H1 (cell line): ENCODE results near the gene SOHLH1. TPM values are rescaled to one million over a fixed set of nuclear protein-coding genes. Genes with fewer than 3 reads are reported as not detected.

Source experiments
- RXRA ChIP-seq: IDR thresholded peaks from 2 replicates; pipeline ENCODE4 v1.6.1; 2011; ENCODE audit warnings: low read depth, mild to moderate bottlenecking, low read length, moderate library complexity; ENCODE audit not compliant: insufficient read depth
- SIN3A ChIP-seq, 2 experiments: IDR thresholded peaks in 1 of 2; conservative IDR thresholded peaks in 1 of 2; 2 replicates each; pipeline ENCODE4 v1.6.1; 2011 to 2012; ENCODE audit warnings: low read length in 2 of 2, improper control_type of control experiment in 1 of 2, low read depth in 1 of 2, mild to moderate bottlenecking in 1 of 2
- SP4 ChIP-seq: IDR thresholded peaks from 2 replicates; pipeline ENCODE4 v1.6.1; 2012; ENCODE audit warnings: low read length, inconsistent platforms
- TCF12 ChIP-seq: IDR thresholded peaks from 2 replicates; pipeline ENCODE4 v1.6.1; 2011; ENCODE audit warnings: low read depth, mild to moderate bottlenecking, low read length
- polyA plus RNA-seq, 7 experiments: library from polyadenylated mRNA; depleted of rRNA in 3 of 7; stranded (reverse) in 5 of 7; unstranded in 2 of 7; fragments of >200 nt in 5 of 7; fragments of 200-250 nt in 2 of 7; gene quantifications; 1 replicate in 5 of 7; 2 replicates in 1 of 7; 4 replicates in 1 of 7; pipeline versions ENCODE4 v1.2.1 to v1.2.3, GENCODE V29; 2011 to 2013; ENCODE audit warnings: missing spikeins in 2 of 7, mixed read lengths in 2 of 7
- total RNA-seq: library from RNA; stranded (reverse); fragmentation: NEBNext Ultra II Directional; extraction: Animal tissue kit (Norgen Biotek cat#: 25700); gene quantifications from 2 replicates; pipeline ENCODE4 v1.2.1, GENCODE V29; 2021
- TF ChIP-seq, protein P1 (sequence below): IDR thresholded peaks from 2 replicates; pipeline ENCODE4 v1.6.1; 2011; ENCODE audit warnings: low read depth, mild to moderate bottlenecking, low read length; ENCODE audit not compliant: insufficient read depth
- TF ChIP-seq, protein P2 (sequence below): IDR thresholded peaks from 2 replicates; pipeline ENCODE4 v1.6.1; 2012; ENCODE audit warnings: inconsistent platforms

The SOHLH1 gene
- total and polyA plus RNA-seq, 2 of the 8 experiments (the other 6 are each of a cell fraction or from before 2014, with no cell fraction given): 0.11 TPM; not detected in 1

DNA sequence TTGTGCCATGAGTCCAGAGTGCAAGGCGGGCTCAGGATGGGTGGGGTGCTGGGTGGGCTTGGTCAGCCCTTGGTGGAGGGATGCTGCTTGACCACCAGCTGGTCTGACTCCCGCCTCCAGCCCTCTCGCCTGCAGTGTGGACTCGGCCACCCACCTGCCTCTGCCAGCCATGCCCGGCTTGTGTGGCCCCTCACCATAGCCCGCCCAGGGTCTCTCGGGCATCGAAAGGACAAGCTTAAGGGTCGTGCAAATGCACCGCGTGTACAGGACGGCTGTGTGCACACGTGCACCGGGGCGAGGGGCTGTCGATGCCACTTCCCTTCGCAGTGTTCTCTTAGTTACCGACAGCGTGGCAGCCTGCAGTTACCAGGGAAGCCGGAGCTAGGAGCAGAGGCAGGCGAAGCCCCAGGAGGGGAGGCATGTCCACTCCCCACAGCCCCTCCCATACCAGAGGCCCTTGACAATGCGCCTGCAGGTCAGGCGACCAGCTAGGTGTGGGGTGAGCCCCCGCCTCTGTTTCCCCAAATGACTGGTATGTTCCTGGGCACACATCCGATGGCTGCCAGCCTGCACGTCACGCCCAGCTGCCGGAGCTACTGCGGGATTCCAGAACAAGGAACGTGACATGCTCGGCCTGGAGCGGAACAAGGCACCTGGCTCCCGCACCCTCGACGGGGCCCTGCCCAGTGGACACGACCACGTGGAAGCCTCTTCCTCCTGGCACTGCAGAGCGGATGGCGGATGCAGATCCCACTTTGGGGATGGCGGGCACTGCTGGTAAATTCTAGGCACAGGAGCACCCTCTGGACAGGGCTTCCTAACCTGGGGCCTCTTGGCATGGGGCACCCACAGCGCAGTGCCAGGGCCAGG is 28.3 kb downstream of the SOHLH1 start (continued):
- no peak for TF ChIP-seq RXRA
- no peak for TF ChIP-seq SP4
- no peak for TF ChIP-seq SIN3A (conservative IDR thresholded peaks at IDR 0.05 in 1 of 2, IDR thresholded peaks at IDR 0.05 in 1 of 2; ENCODE audit: low read depth in 1 of 2, low read length in 2 of 2)
- no peak for TF ChIP-seq TCF12
- TF ChIP-seq, protein P1, sequence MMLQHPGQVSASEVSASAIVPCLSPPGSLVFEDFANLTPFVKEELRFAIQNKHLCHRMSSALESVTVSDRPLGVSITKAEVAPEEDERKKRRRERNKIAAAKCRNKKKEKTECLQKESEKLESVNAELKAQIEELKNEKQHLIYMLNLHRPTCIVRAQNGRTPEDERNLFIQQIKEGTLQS: no peak
- TF ChIP-seq, protein P2, sequence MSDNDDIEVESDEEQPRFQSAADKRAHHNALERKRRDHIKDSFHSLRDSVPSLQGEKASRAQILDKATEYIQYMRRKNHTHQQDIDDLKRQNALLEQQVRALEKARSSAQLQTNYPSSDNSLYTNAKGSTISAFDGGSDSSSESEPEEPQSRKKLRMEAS: no peak
